GM12864 (cell line): ENCODE measurements around the gene TMEM212.

Source experiments
- DNase-seq: peaks from one replicate; pipeline ENCODE4 v3.0.0-alpha.2; 2011; ENCODE audit warnings: low read depth
- H3K4me3 ChIP-seq: 2 replicates; pipeline ENCODE4 v1.5.1; 2011; ENCODE audit warnings: mild to moderate bottlenecking, low read depth, low read length, control low read depth
- TF ChIP-seq, protein P1 (sequence below): IDR thresholded peaks from 2 replicates; pipeline ENCODE4 v1.5.1; 2011; ENCODE audit warnings: low read depth, mild to moderate bottlenecking, moderate library complexity, low read length, control low read depth, inconsistent platforms; ENCODE audit errors: missing control alignments

Gene TMEM212

DNA sequence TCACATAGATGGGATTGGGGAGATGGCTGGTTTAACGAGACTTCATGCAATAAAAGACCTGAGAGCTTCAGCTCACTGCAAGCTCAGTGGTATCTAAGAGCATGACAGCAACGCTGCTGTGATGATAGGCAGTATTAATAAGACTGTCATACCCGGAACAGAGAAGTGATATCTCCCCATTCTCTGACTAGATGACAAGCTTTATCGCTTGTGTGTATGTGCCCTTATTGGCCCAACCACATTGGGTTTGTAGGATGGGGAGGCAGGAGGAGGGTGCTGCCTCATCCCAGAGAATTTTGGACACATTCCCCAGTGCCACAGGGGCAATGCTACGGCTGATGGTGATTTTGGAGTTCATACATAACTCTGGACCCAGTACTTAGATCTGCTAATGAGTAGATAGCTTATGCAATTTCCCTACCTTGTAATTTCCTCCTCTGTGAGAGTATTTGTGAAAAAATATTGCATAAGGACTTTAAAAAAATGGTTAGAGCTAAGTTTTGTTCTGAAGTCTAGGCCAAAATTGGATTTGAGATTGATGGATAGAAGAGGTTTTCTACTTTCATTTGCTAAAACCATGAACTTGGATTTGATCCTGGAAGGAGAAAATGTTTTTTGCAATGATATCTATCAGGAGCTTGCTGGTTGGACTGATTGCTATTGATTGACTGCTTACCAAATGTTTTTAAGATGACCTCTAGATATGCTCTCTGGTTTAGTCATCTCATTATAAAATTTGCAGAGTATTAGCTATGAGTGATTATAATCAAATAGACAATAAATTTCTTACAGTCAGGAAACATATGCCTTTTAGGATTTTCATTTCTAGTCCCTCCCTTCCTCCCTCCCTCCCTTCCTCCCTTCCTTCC lies 14.0 kb upstream of the TMEM212 start:
- no peak overlapping the region for H3K4me3 ChIP-seq
- no peak for DNase-seq
- TF ChIP-seq, protein P1, sequence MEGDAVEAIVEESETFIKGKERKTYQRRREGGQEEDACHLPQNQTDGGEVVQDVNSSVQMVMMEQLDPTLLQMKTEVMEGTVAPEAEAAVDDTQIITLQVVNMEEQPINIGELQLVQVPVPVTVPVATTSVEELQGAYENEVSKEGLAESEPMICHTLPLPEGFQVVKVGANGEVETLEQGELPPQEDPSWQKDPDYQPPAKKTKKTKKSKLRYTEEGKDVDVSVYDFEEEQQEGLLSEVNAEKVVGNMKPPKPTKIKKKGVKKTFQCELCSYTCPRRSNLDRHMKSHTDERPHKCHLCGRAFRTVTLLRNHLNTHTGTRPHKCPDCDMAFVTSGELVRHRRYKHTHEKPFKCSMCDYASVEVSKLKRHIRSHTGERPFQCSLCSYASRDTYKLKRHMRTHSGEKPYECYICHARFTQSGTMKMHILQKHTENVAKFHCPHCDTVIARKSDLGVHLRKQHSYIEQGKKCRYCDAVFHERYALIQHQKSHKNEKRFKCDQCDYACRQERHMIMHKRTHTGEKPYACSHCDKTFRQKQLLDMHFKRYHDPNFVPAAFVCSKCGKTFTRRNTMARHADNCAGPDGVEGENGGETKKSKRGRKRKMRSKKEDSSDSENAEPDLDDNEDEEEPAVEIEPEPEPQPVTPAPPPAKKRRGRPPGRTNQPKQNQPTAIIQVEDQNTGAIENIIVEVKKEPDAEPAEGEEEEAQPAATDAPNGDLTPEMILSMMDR, result no peak

DNA sequence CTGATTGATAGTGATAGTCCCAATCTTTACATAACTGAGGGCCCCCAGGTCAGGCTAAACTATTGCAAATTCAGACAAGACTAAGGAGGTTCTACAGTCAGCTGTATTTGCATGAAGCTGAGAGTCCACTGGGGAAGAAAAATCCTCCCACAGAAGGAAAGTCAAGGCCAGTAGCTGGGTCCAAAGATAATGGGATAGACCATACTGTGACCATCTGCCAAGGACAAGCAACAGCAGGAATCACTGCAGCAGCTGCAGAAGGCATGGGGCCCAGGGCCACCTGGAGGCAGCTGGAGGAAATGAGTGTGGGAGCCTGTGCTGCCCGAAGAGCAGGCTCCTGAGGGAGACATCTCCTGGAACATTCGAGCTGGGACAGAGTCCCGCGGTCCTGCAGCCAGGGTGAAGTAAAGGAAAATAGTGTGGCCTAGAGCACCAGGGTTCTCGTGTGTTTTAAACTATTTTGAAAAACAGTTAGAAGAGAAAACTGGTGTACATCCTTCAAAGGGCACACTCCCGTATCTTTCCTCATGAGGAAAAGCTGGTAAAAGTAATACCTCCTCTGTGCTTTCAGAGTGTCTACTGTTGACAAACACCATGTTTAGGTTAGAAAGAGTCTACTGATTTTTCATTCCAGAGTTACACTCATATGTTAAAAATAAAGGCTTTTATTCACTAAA lies 13.2 kb upstream of the TMEM212 start:
- DNase-seq, result no peak
- TF ChIP-seq, protein P1, result peak; percentile 55

DNA sequence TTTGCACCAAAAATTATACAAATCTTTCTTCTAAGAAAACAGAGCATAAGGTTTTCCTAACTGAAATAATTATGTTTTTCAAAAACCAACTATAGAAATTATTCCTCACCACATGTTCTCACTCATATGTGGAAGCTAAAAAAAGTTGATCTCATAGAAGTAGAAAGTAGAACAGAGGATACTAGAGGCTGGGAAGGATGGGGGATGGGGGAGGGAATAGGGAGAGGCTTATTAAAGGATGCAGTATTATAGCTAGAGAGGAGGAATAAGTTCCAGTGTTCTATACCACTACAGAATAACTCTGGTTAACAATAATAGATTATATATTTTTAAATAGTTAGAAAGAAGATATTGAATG lies 12.7 kb upstream of the TMEM212 start:
- TF ChIP-seq, protein P1, result no peak
- no peak for DNase-seq
- H3K4me3 ChIP-seq, result no peak overlapping the region

More for the DNA sequence above, 13.2 kb upstream of the TMEM212 start:
- no peak overlapping the region for H3K4me3 ChIP-seq

DNA sequence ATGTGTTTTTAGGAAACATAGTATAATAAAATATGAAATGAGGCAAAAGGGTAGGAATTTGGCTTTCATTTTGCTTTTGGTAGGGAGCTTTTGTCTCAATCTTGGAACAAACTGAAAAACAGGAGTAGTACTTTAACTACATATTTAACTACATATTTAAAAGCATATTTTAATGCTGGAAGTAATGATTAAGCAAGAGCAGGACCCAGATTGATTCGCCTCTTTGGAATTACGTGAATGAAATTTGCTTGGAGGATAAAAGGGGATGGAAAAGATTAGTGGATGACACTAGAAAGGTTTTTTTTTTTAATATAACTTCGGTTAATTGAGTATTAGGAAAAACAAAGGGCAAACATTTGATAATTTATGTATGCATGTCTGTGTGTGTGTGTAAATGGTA lies 11.2 kb upstream of the TMEM212 start:
- no peak overlapping the region for H3K4me3 ChIP-seq
- no peak for DNase-seq
- TF ChIP-seq, protein P1, result no peak

DNA sequence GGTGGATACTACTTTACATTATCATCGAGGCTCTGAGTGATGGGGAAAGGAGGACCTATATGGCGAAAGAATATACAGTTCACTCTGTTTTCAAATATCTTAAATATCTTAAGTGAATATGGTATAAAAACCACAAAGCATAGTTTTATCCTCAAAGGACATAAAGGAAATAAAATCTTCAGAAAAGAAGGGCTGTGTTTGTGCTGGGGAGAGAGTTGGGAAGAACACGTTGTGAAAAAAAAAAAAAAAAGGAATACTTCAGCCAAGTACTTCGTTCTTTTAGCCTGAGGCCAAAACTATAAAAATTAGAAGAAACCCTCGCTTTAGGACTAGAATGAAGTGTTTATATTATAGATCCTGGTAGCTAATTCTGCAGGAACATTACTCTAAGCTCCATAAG lies 10.2 kb upstream of the TMEM212 start:
- DNase-seq, result no peak
- H3K4me3 ChIP-seq, result no peak overlapping the region
- TF ChIP-seq, protein P1, result no peak

DNA sequence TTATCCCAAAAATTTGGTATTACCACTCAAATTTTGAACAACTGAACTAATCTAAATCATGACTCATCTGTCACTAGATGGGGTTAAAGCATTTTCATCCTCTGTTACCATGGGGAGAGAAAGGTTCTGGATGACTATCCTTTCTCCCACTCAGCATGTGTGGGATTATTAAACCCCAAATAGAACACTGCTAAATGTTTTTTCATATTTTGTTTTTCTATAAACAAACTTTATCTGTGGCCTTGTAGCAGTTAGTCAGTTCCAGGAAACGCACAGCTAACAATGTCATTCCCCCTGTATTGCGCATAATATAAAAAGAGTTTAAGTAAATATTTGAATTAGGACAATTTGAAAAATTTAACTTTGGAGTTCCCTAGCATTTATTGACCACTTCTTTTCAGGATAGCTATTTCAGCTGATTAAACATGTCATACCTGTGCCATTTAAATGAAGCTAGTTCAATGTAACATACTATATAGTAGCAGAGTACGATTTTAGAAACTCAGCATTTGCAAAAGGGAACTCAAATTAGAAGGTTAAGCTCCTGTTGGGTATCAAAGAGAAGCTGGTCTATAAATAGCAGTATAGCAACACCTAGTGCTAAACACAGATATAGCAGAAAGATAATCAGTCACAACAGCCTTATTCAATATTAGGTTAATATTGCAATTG lies 9.2 kb upstream of the TMEM212 start:
- TF ChIP-seq, protein P1, result peak; percentile 34
- H3K4me3 ChIP-seq, result no peak overlapping the region
- DNase-seq, result no peak
